Neuron (in vitro differentiated cells): ENCODE measurements around the gene PTPN1.

Experiments used
- H2AFZ ChIP-seq: one replicate; pipeline ENCODE4 v1.6.1; 2013; ENCODE audit warnings: low read depth, mild to moderate bottlenecking, inconsistent platforms, low read length, moderate library complexity
- H3K27me3 ChIP-seq: one replicate; pipeline ENCODE4 v1.6.1; 2013; ENCODE audit warnings: low read length; ENCODE audit not compliant: insufficient read depth
- H3K36me3 ChIP-seq: one replicate; pipeline ENCODE4 v1.6.1; 2013; ENCODE audit warnings: low read length; ENCODE audit not compliant: insufficient read depth
- H3K4me1 ChIP-seq: one replicate; pipeline ENCODE4 v1.6.1; 2013; ENCODE audit warnings: low read length; ENCODE audit not compliant: insufficient read depth
- H3K4me3 ChIP-seq: 2 replicates; pipeline ENCODE4 v1.5.1; 2013; ENCODE audit warnings: mild to moderate bottlenecking, low read length, moderate library complexity
- H3K9me3 ChIP-seq: one replicate; pipeline ENCODE4 v1.6.1; 2013; ENCODE audit warnings: low read length

PTPN1 gene

DNA sequence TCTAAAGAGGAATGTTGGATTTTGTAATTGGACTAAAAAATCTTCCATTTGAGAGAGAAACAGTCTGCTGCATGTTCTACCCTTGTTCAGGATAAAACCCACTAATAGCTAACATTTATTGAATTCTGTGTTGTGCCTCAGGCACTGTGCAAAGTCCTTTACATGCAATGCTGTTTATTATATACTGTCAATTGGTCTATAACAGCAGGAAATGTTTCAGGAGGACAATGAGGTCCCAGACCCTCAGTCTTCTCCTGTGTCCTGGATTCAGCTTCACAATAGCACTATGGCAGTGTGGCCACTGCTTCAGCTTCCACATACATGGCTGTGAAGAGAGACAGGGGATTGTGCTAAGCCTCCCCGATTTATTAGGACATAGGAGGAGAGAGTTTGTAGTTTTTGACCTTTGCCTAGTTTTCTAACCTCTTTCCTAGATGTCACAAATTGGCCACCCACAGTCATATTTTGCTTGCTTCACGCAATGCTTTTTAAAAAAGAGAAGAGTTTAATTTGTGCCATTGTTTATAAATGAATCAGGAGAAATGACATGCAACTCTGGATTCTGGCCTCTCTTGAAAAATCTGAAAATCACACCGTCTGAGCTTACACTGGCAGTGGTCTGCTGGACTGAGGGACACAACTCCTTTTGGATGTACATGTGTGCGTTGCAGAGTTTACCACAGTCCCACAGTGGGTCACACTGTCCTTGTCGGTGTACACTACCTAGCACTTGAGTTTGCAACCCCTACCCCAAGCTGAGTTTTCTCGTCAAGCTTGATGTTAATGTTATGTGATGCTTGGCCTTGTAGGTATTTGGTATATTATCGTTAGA is 11.3 kb downstream of the PTPN1 start:
- no peak overlapping the region for H2AFZ ChIP-seq
- H3K27me3 ChIP-seq: no peaks in the 10 kb centered on the region
- H3K4me3 ChIP-seq: no peak overlapping the region
- H3K9me3 ChIP-seq: no peaks in the 10 kb centered on the region
- H3K4me1 ChIP-seq: peaks cover 5% of the 10 kb centered on the region
- peaks cover 3% of the 10 kb centered on the region for H3K36me3 ChIP-seq

DNA sequence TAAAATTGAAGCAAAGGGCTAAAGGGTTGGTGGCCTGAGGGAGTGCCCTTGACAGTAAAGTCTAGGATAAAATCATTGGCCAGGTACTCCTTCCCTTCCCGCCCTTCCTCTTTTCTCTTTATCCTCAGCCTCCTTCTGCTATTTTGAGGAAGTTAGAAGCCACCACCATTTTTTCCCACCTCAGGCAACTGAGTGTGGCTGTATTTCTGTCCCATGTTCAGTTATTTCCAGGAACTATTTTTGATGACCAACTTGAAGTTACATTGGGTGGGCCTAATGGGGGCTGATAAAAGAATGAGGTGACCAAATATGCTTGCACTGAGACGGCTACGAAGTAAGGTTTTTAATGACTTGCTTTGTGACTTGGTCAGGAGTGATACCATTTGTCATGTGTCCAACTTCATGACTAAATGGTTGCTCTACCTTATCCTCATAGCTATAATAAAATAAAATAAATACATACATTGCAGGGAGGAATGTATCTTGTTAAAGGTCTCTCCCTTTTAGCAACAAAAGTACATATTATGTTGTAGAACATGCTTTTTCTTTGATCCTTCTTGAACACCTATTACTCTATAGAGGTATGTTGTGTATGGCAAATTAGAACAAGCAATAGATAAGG is 12.0 kb downstream of the PTPN1 start:
- H3K9me3 ChIP-seq: no peaks in the 10 kb centered on the region
- H3K36me3 ChIP-seq: peaks cover 3% of the 10 kb centered on the region
- peaks cover 5% of the 10 kb centered on the region for H3K4me1 ChIP-seq
- no peak overlapping the region for H3K4me3 ChIP-seq
- H3K27me3 ChIP-seq: no peaks in the 10 kb centered on the region
- H2AFZ ChIP-seq: no peak overlapping the region

DNA sequence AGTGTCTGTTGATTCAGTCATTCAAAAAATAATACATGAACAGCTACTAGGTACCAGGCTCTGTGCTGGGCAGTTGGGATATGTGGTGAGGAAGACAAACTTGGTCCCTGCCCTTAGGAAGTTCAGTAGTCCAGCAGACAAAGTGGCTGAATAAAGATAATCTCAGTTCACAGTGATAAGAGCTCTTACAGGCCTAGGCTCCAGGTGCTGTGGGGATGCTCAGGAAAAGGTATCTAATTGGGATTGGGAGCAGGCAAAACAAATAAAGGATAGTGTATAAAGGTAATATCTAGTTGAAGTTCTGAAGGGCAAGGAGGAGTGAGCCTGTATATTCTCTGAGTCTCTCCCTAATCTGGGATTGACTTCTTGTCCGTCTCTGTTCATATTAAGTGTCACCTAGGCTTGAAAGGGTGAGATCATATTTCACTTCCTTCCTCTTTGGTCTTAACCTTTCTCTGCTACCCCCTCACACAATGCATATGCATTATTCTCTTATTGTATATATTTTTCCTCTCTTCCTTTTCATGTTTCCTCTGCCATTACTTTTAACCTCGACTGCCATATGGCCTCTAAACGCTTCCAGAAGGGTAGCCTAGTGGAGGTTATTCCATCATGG is 13.5 kb downstream of the PTPN1 start:
- Histone ChIP-seq H3K4me3 (no peak overlapping the region), H3K4me1 (peaks cover 5% of the 10 kb centered on the region), H3K9me3 (no peaks in the 10 kb centered on the region), H3K36me3 (peaks cover 3% of the 10 kb centered on the region), H3K27me3 (no peaks in the 10 kb centered on the region), H2AFZ (no peak overlapping the region)

DNA sequence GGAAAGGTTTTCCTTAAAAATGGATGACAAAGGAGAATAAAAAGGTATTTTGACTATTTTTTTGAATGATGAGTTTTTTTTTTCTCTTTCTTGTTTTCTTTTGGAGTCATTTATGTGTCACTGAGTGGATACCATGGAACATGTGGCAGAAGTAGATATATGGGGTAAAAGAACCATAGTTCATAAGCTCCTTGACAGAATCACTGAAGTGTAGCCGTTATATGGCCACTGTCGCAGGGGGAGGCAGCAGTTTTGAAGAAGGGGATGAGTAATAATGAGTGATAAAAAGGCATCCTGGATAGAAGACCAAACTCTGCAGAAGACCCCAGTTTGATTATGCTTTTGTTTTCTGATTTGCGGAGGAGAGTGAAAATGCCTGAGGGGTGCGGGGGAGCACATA is 15.5 kb downstream of the PTPN1 start:
- Histone ChIP-seq H2AFZ (no peak overlapping the region), H3K9me3 (no peaks in the 10 kb centered on the region), H3K4me1 (peaks cover 5% of the 10 kb centered on the region), H3K4me3 (no peak overlapping the region), H3K36me3 (no peaks in the 10 kb centered on the region), H3K27me3 (no peaks in the 10 kb centered on the region)

DNA sequence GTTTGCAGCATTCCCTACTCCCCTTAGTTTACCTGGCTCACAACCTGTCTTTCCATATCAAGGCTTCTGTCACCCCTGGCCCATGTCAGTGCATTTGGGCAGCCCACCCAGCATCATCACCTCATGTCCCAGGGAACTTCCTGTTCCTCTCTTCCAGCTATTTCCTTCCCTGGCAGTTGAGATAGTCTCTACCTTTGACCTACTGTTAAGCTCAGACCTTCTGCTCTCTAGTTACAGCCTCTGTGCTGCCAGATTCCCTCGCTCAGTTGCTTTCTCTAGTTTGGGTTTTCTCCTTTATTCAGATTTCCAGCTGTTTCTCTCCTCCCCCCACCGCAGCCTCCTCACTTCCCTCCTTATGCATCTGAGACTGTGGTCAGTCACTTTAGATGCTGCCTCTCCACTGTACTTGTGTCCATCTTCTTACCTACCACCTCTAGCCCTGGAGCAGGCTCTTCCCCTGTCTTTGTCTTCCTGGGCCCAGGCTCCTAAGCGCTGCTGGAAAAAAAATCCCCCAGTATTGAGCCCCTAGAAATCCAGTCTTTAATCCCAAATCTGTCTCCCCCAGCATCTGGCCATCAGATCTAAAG is 16.3 kb downstream of the PTPN1 start:
- Histone ChIP-seq H3K4me1 (peaks cover 2% of the 10 kb centered on the region), H2AFZ (no peak overlapping the region)

DNA sequence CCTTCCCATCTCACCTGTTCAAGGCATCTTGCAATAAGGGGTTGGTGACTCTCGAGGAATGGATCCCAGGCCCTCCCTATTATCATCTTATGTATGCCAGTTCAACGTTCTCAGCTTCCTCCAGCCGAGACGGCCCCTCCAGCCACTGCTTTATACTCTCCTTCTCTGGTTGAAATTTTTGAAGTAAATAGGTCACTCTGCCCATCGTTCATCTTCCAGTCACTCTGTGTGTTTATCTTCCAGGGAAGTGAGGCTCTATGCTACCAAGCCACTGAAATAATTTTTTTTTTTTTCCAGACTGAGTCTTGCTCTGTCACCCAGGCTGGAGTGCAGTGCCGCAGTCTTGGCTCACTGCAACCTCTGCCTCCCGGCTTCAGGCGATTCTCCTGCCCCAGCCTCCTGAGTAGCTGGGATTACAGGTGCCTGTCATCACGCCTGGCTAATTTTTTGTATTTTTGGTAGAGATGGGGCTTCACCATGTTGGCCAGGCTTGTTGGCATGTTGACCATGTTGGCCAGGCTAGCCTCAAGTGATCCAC is 17.0 kb downstream of the PTPN1 start:
- Histone ChIP-seq H3K9me3 (no peaks in the 10 kb centered on the region), H3K36me3 (no peaks in the 10 kb centered on the region), H3K4me1 (no peaks in the 10 kb centered on the region), H3K4me3 (no peak overlapping the region), H3K27me3 (no peaks in the 10 kb centered on the region), H2AFZ (no peak overlapping the region)

More for the DNA sequence above, 16.3 kb downstream of the PTPN1 start:
- no peaks in the 10 kb centered on the region for H3K36me3 ChIP-seq
- H3K9me3 ChIP-seq: no peaks in the 10 kb centered on the region
- no peaks in the 10 kb centered on the region for H3K27me3 ChIP-seq
- H3K4me3 ChIP-seq: no peak overlapping the region

DNA sequence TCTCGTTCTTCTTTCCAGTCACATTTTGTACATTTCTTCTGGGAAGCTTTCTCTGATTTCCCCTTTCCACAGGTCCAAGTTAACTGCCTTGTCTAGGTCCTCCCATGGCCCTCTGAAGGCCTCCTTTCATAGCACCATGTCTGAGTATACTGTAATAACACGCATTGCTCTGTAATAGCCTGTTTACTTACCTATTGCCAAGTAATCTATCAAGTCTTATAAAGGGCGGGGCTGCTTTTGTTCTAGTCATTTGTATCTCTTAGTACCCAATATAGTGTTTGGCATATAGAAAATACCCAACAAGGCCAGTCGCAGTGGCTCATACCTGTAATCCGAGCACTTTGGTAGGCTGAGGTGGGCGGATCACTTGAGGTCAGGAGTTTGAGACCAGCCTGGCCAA is 17.9 kb downstream of the PTPN1 start:
- Histone ChIP-seq H3K4me3 (no peak overlapping the region), H3K36me3 (no peaks in the 10 kb centered on the region), H3K9me3 (no peaks in the 10 kb centered on the region), H3K4me1 (no peaks in the 10 kb centered on the region), H2AFZ (no peak overlapping the region), H3K27me3 (no peaks in the 10 kb centered on the region)

DNA sequence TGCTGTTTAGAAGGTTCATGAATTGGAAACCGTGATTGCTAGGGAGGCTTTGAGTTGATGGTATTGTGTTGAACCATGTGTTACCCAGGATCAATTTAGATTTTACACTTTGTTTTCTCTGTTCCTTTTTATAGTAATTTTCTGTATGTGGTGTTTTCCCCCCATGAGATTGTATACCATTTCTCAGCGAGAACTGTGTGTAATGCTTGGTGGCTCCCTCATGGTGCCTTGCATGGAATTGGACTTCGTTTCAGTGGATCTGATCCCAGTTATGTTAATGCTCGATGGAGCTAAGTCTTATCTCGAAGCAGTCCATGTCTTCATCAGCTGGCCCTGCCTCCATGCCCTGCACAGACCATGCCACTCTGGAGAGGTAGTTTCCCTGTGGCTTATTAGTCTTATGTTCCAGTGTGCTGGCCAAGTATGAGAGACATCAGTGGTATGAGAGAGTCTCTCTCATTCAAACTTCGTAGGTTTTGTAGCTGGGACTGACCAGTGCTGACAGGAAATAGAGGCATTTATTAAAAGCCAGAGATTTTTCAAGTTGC is 18.7 kb downstream of the PTPN1 start:
- no peaks in the 10 kb centered on the region for H3K27me3 ChIP-seq
- no peaks in the 10 kb centered on the region for H3K4me1 ChIP-seq
- H3K36me3 ChIP-seq: no peaks in the 10 kb centered on the region
- H2AFZ ChIP-seq: no peak overlapping the region
- no peak overlapping the region for H3K4me3 ChIP-seq
- no peaks in the 10 kb centered on the region for H3K9me3 ChIP-seq

DNA sequence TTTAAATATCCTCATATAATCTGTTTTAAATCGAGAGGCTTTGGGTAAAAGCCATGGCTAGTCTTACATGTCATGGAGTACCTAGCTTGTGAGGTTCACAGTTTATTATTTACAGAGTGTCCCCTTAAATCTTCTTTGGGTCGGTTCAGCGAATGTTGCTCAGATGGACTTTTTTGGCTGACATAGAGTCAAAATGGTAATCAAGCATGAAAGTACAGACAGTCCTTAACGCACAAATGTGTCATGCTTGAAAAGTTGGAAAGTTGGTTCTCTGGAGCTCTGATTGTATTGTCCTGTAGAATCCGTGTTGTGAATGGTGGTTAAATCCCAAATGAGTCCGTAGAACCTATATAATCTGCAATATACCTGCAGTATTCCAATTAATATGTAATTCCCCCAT is 22.0 kb downstream of the PTPN1 start:
- H3K36me3 ChIP-seq: no peaks in the 10 kb centered on the region
- no peak overlapping the region for H3K4me3 ChIP-seq
- H3K9me3 ChIP-seq: no peaks in the 10 kb centered on the region
- H3K27me3 ChIP-seq: no peaks in the 10 kb centered on the region
- no peaks in the 10 kb centered on the region for H3K4me1 ChIP-seq
- no peak overlapping the region for H2AFZ ChIP-seq

DNA sequence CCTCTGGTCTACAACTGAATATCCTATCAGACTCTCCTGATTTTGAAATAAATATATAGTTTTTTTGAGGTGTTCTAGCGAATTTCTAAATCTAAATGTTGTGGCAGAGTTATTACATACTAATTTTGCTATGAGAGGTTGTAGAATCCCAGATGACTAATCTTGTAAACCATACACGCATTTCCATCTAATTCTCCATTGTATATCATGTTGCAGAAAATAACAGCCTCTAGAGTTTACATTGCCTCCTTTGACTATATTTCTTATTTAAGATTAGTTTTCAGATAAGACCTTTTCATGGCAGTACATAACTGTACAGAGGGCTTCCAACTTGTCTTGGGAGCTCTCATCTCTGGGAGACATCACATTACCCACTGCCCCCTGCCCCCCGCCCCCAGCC is 22.9 kb downstream of the PTPN1 start:
- Histone ChIP-seq H3K9me3 (no peaks in the 10 kb centered on the region), H3K4me1 (no peaks in the 10 kb centered on the region), H3K36me3 (no peaks in the 10 kb centered on the region), H2AFZ (no peak overlapping the region), H3K27me3 (no peaks in the 10 kb centered on the region), H3K4me3 (no peak overlapping the region)

DNA sequence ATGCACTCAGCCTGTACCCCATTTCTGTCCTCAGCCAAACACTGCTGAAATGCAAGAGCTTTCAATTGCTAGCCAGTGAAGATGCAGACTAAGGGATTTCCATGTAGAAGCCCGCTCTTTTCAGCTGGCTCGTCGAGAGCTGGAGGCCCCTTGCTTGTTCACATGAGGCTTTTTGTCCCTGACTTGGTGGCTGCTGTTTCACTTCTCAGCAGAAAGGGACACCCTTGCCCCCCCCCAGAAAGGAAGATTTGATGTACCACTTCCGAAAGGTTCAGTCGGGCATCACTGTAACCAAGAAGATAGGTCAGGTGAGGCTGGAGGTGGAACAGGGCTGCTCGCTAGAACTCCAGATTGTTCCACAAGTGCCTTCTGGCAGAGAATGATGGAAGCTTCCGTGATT is 23.3 kb downstream of the PTPN1 start:
- Histone ChIP-seq H3K36me3 (no peaks in the 10 kb centered on the region), H3K4me3 (no peak overlapping the region), H2AFZ (no peak overlapping the region), H3K9me3 (no peaks in the 10 kb centered on the region), H3K27me3 (no peaks in the 10 kb centered on the region), H3K4me1 (no peaks in the 10 kb centered on the region)

DNA sequence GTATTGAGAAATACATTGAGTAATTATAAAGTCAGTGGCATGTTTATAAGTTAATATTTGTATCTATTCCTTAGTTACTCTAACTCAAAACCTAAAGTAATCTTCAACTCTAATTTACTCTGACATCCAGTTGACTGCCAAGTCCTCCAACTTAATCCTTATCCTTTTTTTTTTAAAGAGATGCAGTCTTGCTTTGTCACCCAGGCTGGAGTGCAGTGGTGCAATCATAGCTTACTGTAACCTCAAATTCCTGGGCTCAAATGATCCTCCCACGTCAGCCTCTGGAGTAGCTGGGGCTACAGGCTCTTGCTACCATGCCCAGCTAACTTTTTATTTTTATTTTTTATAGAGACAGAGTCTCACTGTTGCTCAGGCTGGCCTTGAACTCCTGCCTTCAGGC is 24.4 kb downstream of the PTPN1 start:
- no peak overlapping the region for H3K4me3 ChIP-seq
- no peak overlapping the region for H2AFZ ChIP-seq
- H3K9me3 ChIP-seq: no peaks in the 10 kb centered on the region
- no peaks in the 10 kb centered on the region for H3K27me3 ChIP-seq
- H3K4me1 ChIP-seq: no peaks in the 10 kb centered on the region
- H3K36me3 ChIP-seq: no peaks in the 10 kb centered on the region

DNA sequence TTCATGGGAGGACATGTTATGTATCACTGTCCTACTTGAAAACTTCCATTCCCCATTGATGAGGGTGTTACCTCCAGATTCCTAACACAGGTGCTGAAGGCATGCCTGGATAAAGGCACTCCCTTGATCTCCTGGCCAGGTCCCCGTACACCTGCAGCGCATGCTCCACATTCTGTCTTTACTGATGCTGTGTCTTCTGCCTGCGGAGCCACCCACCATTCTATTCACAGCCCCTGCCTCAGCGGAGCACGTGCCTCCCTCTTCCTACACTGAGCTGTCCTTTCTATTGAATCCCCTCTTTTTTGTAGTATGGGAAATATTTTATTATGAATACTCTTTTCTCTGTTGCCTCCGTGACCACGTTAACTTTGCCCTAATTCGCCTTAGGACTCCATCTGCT is 25.0 kb downstream of the PTPN1 start:
- H2AFZ ChIP-seq: no peak overlapping the region
- H3K4me1 ChIP-seq: no peaks in the 10 kb centered on the region
- H3K4me3 ChIP-seq: no peak overlapping the region
- no peaks in the 10 kb centered on the region for H3K27me3 ChIP-seq
- no peaks in the 10 kb centered on the region for H3K9me3 ChIP-seq
- no peaks in the 10 kb centered on the region for H3K36me3 ChIP-seq
